Left ventricle myocardium inferior (tissue), 1 donor: ENCODE measurements around the gene EPB41L2. TPM values are rescaled to one million over a fixed set of nuclear protein-coding genes. Genes with fewer than 3 reads are reported as not detected.

Experiments used
- DNase-seq: peaks from one replicate; pipeline ENCODE4 v3.0.0-alpha.2; 2020
- H3K27ac ChIP-seq: fragments of 200-600 bp; replicated peaks from 2 replicates; pipeline ENCODE4 v1.8.0; 2021
- H3K27me3 ChIP-seq: fragments of 200-600 bp; 2 replicates; pipeline ENCODE4 v1.8.0; 2021; ENCODE audit warnings: low read depth
- H3K36me3 ChIP-seq: fragments of 200-600 bp; 2 replicates; pipeline ENCODE4 v1.8.0; 2021
- H3K4me1 ChIP-seq: fragments of 200-600 bp; 2 replicates; pipeline ENCODE4 v1.8.0; 2021
- H3K4me3 ChIP-seq: fragments of 200-600 bp; 2 replicates; pipeline ENCODE4 v1.8.0; 2021; ENCODE audit warnings: mild to moderate bottlenecking, moderate library complexity
- H3K9me3 ChIP-seq: fragments of 200-600 bp; replicated peaks from 2 replicates; pipeline ENCODE4 v1.8.0; 2021
- CTCF ChIP-seq: fragments of 200-600 bp; IDR thresholded peaks from 2 replicates; pipeline ENCODE4 v1.8.0; 2021; ENCODE audit warnings: antibody characterized with exemption, mild to moderate bottlenecking, borderline replicate concordance
- intact Hi-C: fragments of 100-400 bp; cut with micrococcal nuclease; formaldehyde crosslinking; loops from one replicate; pipeline ENCODE4 v1.11.0; 2022
- total RNA-seq: library from RNA; stranded (reverse); fragmentation: NEBNext Ultra II Directional; extraction: Animal tissue kit (Norgen Biotek cat#: 25700); gene quantifications from one replicate; pipeline ENCODE4 v1.2.1, GENCODE V29; 2021
- donor health status: DM: no; HTN: yes; CAD: no; lungs with severe emphysema.

EPB41L2 gene
- total RNA-seq, 1 donor from 2014 or later = 70.8 TPM

GRCh38 chr6:131054392-131055250 lies 8.4 kb downstream of the EPB41L2 start:
- H3K4me1 ChIP-seq = no peaks in the 10 kb centered on the region
- intact Hi-C loops = no loop called here

GRCh38 chr6:131053546-131054240 lies 9.4 kb downstream of the EPB41L2 start:
- peaks cover 45% of the 10 kb centered on the region for H3K9me3 ChIP-seq
- peaks cover 8% of the 10 kb centered on the region for H3K4me1 ChIP-seq
- no peak overlapping the region for H3K27ac ChIP-seq
- no peak overlapping the region for H3K4me3 ChIP-seq
- peaks cover 25% of the 10 kb centered on the region for H3K36me3 ChIP-seq
- TF ChIP-seq CTCF = no peak
- no peaks in the 10 kb centered on the region for H3K27me3 ChIP-seq
- intact Hi-C loops = no loop called here
- no peak for DNase-seq

More at GRCh38 chr6:131054392-131055250, 8.4 kb downstream of the EPB41L2 start:
- Histone ChIP-seq H3K4me3 (no peak overlapping the region), H3K27me3 (no peaks in the 10 kb centered on the region), H3K27ac (no peak overlapping the region), H3K9me3 (peaks cover 45% of the 10 kb centered on the region), H3K36me3 (peaks cover 25% of the 10 kb centered on the region)
- no peak for DNase-seq
- TF ChIP-seq CTCF = no peak

- Histone ChIP-seq H3K27ac (no peak overlapping the region), H3K36me3 (peaks cover 25% of the 10 kb centered on the region), H3K9me3 (peaks cover 42% of the 10 kb centered on the region), H3K4me1 (peaks cover 9% of the 10 kb centered on the region), H3K4me3 (no peak overlapping the region), H3K27me3 (no peaks in the 10 kb centered on the region)
- no peak for TF ChIP-seq CTCF
- intact Hi-C loops = no loop called here
- DNase-seq = no peak
Observed at GRCh38 chr6:131052181-131052580, 10.9 kb downstream of the EPB41L2 start.

GRCh38 chr6:131051341-131051740 lies 11.7 kb downstream of the EPB41L2 start:
- H3K9me3 ChIP-seq = peaks cover 39% of the 10 kb centered on the region
- TF ChIP-seq CTCF = no peak
- intact Hi-C loops = no loop called here
- H3K36me3 ChIP-seq = peaks cover 25% of the 10 kb centered on the region
- no peak overlapping the region for H3K4me3 ChIP-seq
- no peaks in the 10 kb centered on the region for H3K27me3 ChIP-seq
- no peak for DNase-seq
- H3K27ac ChIP-seq = no peak overlapping the region
- peaks cover 9% of the 10 kb centered on the region for H3K4me1 ChIP-seq

- no peaks in the 10 kb centered on the region for H3K27me3 ChIP-seq
- TF ChIP-seq CTCF = no peak
- peaks cover 9% of the 10 kb centered on the region for H3K4me1 ChIP-seq
- peaks cover 21% of the 10 kb centered on the region for H3K9me3 ChIP-seq
- no peak for DNase-seq
- H3K27ac ChIP-seq = no peak overlapping the region
- peaks cover 13% of the 10 kb centered on the region for H3K36me3 ChIP-seq
- intact Hi-C loops = no loop called here
- no peak overlapping the region for H3K4me3 ChIP-seq
Observed at GRCh38 chr6:131049608-131050007, 13.4 kb downstream of the EPB41L2 start.
